ENCODE data around the gene STAC2.
A peak's percentile ranks its signal among the peaks of the same experiment; 100 is the strongest.

Gene STAC2

GRCh38 chr17:39231591-39232551, 6.1 kb upstream of the STAC2 start:
- DNase-seq: peak; percentile 15

GRCh38 chr17:39231091-39231561, 5.4 kb upstream of the STAC2 start:
- DNase-seq: no peak

GRCh38 chr17:39230361-39230760, 4.6 kb upstream of the STAC2 start:
- no peak for DNase-seq

- no peak for DNase-seq
Measured at GRCh38 chr17:39229274-39229913, 3.6 kb upstream of the STAC2 start.

- no peak for DNase-seq
Measured at GRCh38 chr17:39227364-39227919, 1.7 kb upstream of the STAC2 start.

GRCh38 chr17:39225959-39226683, 376 bp upstream of the STAC2 start:
- peak; percentile 75 for DNase-seq

- DNase-seq: no peak
Measured at GRCh38 chr17:39224778-39225307, 902 bp downstream of the STAC2 start.

- peak; percentile 38 for DNase-seq
Measured at GRCh38 chr17:39223907-39224777, 1.6 kb downstream of the STAC2 start.

GRCh38 chr17:39222866-39223834, 2.6 kb downstream of the STAC2 start:
- DNase-seq: no peak

GRCh38 chr17:39222151-39222550, 3.6 kb downstream of the STAC2 start:
- DNase-seq: no peak

GRCh38 chr17:39221572-39221971, 4.2 kb downstream of the STAC2 start:
- no peak for DNase-seq

GRCh38 chr17:39219647-39220154, 6.0 kb downstream of the STAC2 start:
- DNase-seq: no peak

- no peak for DNase-seq
Measured at GRCh38 chr17:39218906-39219305, 6.8 kb downstream of the STAC2 start.

GRCh38 chr17:39217734-39218369, 7.9 kb downstream of the STAC2 start:
- no peak for DNase-seq

GRCh38 chr17:39213852-39214251, 11.9 kb downstream of the STAC2 start:
- no peak for DNase-seq

- DNase-seq: no peak
Measured at GRCh38 chr17:39212841-39213480, 12.8 kb downstream of the STAC2 start.

GRCh38 chr17:39212195-39212810, 13.4 kb downstream of the STAC2 start:
- no peak for DNase-seq

- DNase-seq: no peak
Measured at GRCh38 chr17:39210093-39210434, 15.7 kb downstream of the STAC2 start.

Measured in COR-L47 (cell line).